Panc1 (cell line): ENCODE results near the gene PIGM. TPM values are rescaled to one million over a fixed set of nuclear protein-coding genes. Genes with fewer than 3 reads are reported as not detected.

Source experiments
- ATAC-seq: fragments of 200-7000 bp; cut with Tn5 transposase; 2 replicates; pipeline ENCODE4 v1.9.1; 2020; ENCODE audit warnings: mild to moderate bottlenecking, moderate library complexity
- BruUV-seq: library from RNA; stranded (reverse); fragments of 400-500 nt; replicated peaks from 2 replicates; lab custom pipeline; 2021; lab: Mats Ljungman, UMichigan
- CTCF ChIA-PET: fragments of 300-600 bp; sonication (Branson Sonifier 250); formaldehyde crosslinking; loops from one replicate; lab custom pipeline; 2022; ENCODE audit warnings: antibody characterized with exemption; lab: Charles Lee
- POLR2A ChIA-PET: fragments of 300-600 bp; sonication (Branson Sonifier 250); formaldehyde crosslinking; loops from one replicate; lab custom pipeline; 2022; ENCODE audit warnings: antibody characterized with exemption; lab: Charles Lee
- DNase-seq: peaks from one replicate; pipeline ENCODE4 v3.0.0-alpha.2; 2010; ENCODE audit warnings: low read depth, low spot score
- H3K27ac ChIP-seq: 2 replicates; pipeline ENCODE4 v1.5.1; 2011; ENCODE audit warnings: mild to moderate bottlenecking, low read length, inconsistent platforms
- H3K27me3 ChIP-seq: fragments of 200-500 bp; sonication (Bioruptor generic); 2 replicates; pipeline ENCODE4 v1.6.0; 2014; ENCODE audit warnings: low read length, inconsistent platforms; ENCODE audit not compliant: control insufficient read depth, insufficient read depth
- H3K36me3 ChIP-seq: fragments of 200-500 bp; sonication (Bioruptor generic); 2 replicates; pipeline ENCODE4 v1.5.1; 2014; ENCODE audit warnings: inconsistent platforms, mild to moderate bottlenecking, low read length, moderate library complexity; ENCODE audit not compliant: control insufficient read depth, insufficient read depth
- H3K4me1 ChIP-seq: 2 replicates; pipeline ENCODE4 v1.5.1; 2011; ENCODE audit warnings: inconsistent platforms, mild to moderate bottlenecking, low read length, moderate library complexity; ENCODE audit not compliant: control insufficient read depth, insufficient read depth
- H3K4me3 ChIP-seq, 2 experiments: 2 replicates each; pipeline ENCODE4 v1.5.1; 2011 to 2012; ENCODE audit warnings: low read depth in 2 of 2, low read length in 2 of 2, mild to moderate bottlenecking in 2 of 2, inconsistent platforms in 1 of 2, moderate library complexity in 1 of 2
- H3K9me3 ChIP-seq: fragments of 200-500 bp; sonication (Bioruptor generic); 2 replicates; pipeline ENCODE4 v1.5.1; 2014; ENCODE audit warnings: low read depth, mild to moderate bottlenecking, inconsistent platforms, low read length, moderate library complexity; ENCODE audit not compliant: control insufficient read depth, insufficient read depth
- CTCF ChIP-seq: fragments of 450-650 bp; IDR thresholded peaks from 2 replicates; pipeline ENCODE4 v1.5.1; 2017; ENCODE audit warnings: mild to moderate bottlenecking
- POLR2AphosphoS5 ChIP-seq: IDR thresholded peaks from 2 replicates; pipeline ENCODE4 v1.6.1; 2012; ENCODE audit warnings: mild to moderate bottlenecking, low read depth, low read length, moderate library complexity
- REST ChIP-seq, 2 experiments: IDR thresholded peaks; 2 replicates each; pipeline ENCODE4 v1.6.1; 2011 to 2012; ENCODE audit warnings: low read depth in 2 of 2, control low read depth in 1 of 2, low read length in 1 of 2, mild to moderate bottlenecking in 1 of 2, moderate library complexity in 1 of 2; ENCODE audit not compliant: insufficient read depth in 1 of 2
- SIN3A ChIP-seq: IDR thresholded peaks from 2 replicates; pipeline ENCODE4 v1.6.1; 2012; ENCODE audit warnings: low read depth, mild to moderate bottlenecking, low read length, moderate library complexity, borderline replicate concordance; ENCODE audit not compliant: insufficient read depth
- TCF7L2 ChIP-seq: IDR thresholded peaks from 2 replicates; pipeline ENCODE4 v1.6.1; 2011; ENCODE audit warnings: mild to moderate bottlenecking, low read depth, low read length, inconsistent platforms
- in situ Hi-C: cut with HindIII; loops from 2 replicates; pipeline ENCODE4 v1.10.0; 2016; ENCODE audit warnings: low sequenced_read_pairs, low pct_unique_long_range_greater_than_20kb
- intact Hi-C: fragments of 100-400 bp; cut with micrococcal nuclease; formaldehyde crosslinking; loops from one replicate; pipeline ENCODE4 v1.10.0; 2022; ENCODE audit not compliant: unreplicated experiment
- total RNA-seq: library from RNA; stranded (reverse); gene quantifications from one replicate; pipeline ENCODE4 v1.2.1, GENCODE V29; 2021; ENCODE audit not compliant: unreplicated experiment

Gene PIGM
- total RNA-seq, 1 experiment from 2014 or later: 4.4 TPM

GRCh38 chr1:160061369-160062229 is 29.8 kb upstream of the PIGM start:
- no TSS peak for BruUV-seq
- DNase-seq (no peak), ATAC-seq (peak; percentile 49; the same call in 1 of the 2 replicates)
- no peak overlapping the region for H3K27ac ChIP-seq
- peaks cover 8% of the 10 kb centered on the region for H3K27me3 ChIP-seq
- H3K36me3 ChIP-seq: no peaks in the 10 kb centered on the region
- no peak overlapping the region for H3K4me3 ChIP-seq
- intact Hi-C loops: no loop called here
- ChIA-PET CTCF (interaction anchor here (1.0 kb wide), 1 partner anchor 17 kb away, joined by 5 read pairs; no protein-coding TSS in a partner anchor), POLR2A (no interaction called here)
- in situ Hi-C loops: no loop called here
- TF ChIP-seq TCF7L2 (no peak), REST (IDR thresholded peaks at IDR 0.05; ENCODE audit: insufficient read depth in 1 of 2, low read depth in 2 of 2, low read length in 1 of 2) (no peak), CTCF (no peak), POLR2AphosphoS5 (no peak), SIN3A (no peak)
- H3K9me3 ChIP-seq: no peaks in the 10 kb centered on the region
- H3K4me1 ChIP-seq: peaks cover 3% of the 10 kb centered on the region; the same call in 1 of the 2 replicates

GRCh38 chr1:160058087-160058486 is 26.3 kb upstream of the PIGM start:
- no peak for TF ChIP-seq SIN3A
- TF ChIP-seq CTCF: peak; percentile 62
- Histone ChIP-seq H3K27ac (no peak overlapping the region), H3K27me3 (peaks cover 22% of the 10 kb centered on the region), H3K4me1 (peaks cover 3% of the 10 kb centered on the region; the same call in 1 of the 2 replicates), H3K9me3 (no peaks in the 10 kb centered on the region), H3K36me3 (no peaks in the 10 kb centered on the region), H3K4me3 (no peak overlapping the region)
- no peak for DNase-seq
- intact Hi-C loops (no loop called here), in situ Hi-C loops (no loop called here)
- no TSS peak for BruUV-seq
- ChIA-PET CTCF (interaction anchor here (0.8 to 1.3 kb wide), 4 partner anchors 11 to 27 kb away, joined by 3 to 8 read pairs (median 6); partner anchors contain the start of gene KCNJ9), POLR2A (no interaction called here)
- ATAC-seq: peak; percentile 63; the same call in 1 of the 2 replicates
